Measurements from ENCODE around the gene BORCS6.

The BORCS6 gene

DNA sequence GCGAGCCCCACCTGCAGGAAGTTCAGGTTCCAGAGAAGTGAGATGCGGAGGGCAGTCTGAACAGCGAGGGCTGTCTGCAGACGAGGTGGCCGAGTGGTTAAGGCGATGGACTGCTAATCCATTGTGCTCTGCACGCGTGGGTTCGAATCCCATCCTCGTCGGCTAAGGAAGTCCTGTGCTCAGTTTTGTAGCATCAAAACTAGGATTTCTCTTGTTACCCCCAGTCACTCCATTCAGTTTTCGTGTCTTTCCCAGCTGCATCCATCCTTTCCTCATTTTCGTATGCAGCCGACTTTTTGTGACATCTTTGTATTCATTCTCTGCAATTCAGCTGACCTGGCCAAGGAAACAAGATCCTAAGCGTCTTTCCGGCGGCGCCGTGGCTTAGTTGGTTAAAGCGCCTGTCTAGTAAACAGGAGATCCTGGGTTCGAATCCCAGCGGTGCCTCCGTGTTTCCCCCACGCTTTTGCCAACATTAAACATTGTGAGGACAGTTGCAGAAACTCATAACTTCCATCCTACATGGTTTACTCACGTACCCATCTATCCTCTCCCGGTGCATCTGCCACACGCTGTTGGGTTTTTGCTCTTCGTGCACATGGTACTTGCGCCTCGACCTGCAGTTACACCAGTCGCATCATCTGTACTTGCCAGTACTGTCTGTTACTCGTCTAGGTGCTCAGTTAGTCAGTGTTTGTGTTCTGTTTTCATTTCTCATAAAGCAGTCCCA, 3.0 kb downstream of the BORCS6 start:
- ChIA-PET CTCF (interaction anchor here (0.9 to 2.7 kb wide), 4 partner anchors 14 to 68 kb away, joined by 3 to 13 read pairs (median 6); partner anchors contain the start of gene ALOXE3), POLR2A (interaction anchor here (1.2 to 3.7 kb wide), 5 partner anchors 14 to 307 kb away, joined by 3 to 29 read pairs (median 6); no protein-coding TSS in a partner anchor)
- H3K4me3 ChIP-seq (ENCODE audit: low read depth, low read length) = peak overlapping the region; percentile 85
- DNase-seq (ENCODE audit: low read depth, low spot score) = peak; percentile 87
- TF ChIP-seq, protein P1, sequence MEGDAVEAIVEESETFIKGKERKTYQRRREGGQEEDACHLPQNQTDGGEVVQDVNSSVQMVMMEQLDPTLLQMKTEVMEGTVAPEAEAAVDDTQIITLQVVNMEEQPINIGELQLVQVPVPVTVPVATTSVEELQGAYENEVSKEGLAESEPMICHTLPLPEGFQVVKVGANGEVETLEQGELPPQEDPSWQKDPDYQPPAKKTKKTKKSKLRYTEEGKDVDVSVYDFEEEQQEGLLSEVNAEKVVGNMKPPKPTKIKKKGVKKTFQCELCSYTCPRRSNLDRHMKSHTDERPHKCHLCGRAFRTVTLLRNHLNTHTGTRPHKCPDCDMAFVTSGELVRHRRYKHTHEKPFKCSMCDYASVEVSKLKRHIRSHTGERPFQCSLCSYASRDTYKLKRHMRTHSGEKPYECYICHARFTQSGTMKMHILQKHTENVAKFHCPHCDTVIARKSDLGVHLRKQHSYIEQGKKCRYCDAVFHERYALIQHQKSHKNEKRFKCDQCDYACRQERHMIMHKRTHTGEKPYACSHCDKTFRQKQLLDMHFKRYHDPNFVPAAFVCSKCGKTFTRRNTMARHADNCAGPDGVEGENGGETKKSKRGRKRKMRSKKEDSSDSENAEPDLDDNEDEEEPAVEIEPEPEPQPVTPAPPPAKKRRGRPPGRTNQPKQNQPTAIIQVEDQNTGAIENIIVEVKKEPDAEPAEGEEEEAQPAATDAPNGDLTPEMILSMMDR (IDR thresholded peaks at IDR 0.05; ENCODE audit: insufficient read depth, low read length, missing control alignments) = peak; percentile 62

DNA sequence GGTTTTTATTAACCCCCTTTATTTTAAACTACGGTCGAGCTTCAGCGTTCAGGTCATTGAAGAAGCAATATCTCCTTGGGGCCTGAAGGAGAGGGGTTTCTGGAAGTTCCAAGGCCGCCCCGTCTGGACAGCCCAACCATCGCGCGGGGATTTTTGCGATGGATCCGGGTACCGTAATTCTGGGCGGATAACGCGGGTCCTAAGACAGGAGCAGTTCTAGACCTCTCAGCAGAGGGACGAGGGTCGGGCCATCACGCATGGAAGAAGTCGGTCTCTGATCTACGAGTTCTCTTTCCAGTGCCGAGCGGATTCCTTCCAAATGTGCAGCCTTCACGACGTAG, 3.6 kb downstream of the BORCS6 start:
- no peak for DNase-seq (ENCODE audit: low read depth, low spot score)
- TF ChIP-seq, protein P1 (IDR thresholded peaks at IDR 0.05; ENCODE audit: insufficient read depth, low read length, missing control alignments) = no peak
- CTCF ChIA-PET = interaction anchor here (0.8 to 2.7 kb wide), 6 partner anchors 15 to 126 kb away, joined by 3 to 13 read pairs (median 3); partner anchors contain the start of gene ALOXE3
- H3K4me3 ChIP-seq (ENCODE audit: low read depth, low read length) = peak overlapping the region; percentile 85
- POLR2A ChIA-PET = interaction anchor here (1.2 to 3.7 kb wide), 5 partner anchors 10 to 39 kb away, joined by 3 to 29 read pairs (median 6); partner anchors contain the start of gene TMEM107

DNA sequence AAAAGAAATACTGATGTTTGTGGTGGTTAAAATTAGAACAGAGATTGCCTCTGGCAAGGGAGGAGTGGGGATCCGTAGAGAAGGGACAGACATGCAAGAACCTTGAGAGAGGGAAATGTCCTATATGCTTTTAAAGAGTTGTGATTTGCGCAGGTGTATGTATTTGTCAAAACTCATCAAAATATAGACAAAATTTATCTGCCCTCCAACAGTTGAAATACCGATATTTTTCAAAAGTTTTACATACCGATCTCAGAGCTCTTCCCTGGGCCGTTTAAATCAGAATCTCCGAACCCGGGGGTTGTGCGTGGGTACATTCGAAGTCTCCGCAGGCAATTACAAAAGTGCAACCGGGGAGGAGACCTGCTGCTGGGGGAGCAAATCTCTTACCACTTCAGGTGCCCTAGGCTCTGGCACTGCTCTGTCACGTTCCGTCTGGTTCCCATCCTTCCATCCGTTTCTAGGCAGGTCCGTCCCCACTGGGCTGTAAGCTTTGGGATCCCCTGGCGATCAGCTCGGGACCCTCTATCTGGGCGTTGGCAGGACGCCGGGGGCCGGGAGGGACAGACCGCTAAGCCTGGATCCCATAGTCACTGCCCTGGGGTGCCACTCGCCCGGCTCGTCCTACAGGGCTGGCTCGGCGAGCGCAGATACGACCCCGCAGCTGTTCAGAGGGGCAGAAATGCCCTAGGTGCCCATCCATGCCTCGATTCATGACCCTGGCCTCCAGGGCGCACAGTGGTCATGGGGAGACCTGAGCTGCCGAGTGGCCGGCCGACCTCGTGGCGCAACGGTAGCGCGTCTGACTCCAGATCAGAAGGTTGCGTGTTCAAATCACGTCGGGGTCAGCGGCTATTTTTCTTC, 4.2 kb downstream of the BORCS6 start:
- ChIA-PET POLR2A (interaction anchor here (0.7 to 3.7 kb wide), 6 partner anchors 9 to 61 kb away, joined by 3 to 29 read pairs (median 5); partner anchors contain the start of genes HES7 and TMEM107), CTCF (interaction anchor here (0.8 to 2.7 kb wide), 7 partner anchors 14 to 126 kb away, joined by 3 to 13 read pairs (median 3); partner anchors contain the start of gene ALOXE3)
- peak overlapping the region; percentile 85 for H3K4me3 ChIP-seq (ENCODE audit: low read depth, low read length)
- TF ChIP-seq, protein P1 (IDR thresholded peaks at IDR 0.05; ENCODE audit: insufficient read depth, low read length, missing control alignments) = no peak
- no peak for DNase-seq (ENCODE audit: low read depth, low spot score)

- TF ChIP-seq, protein P1 (IDR thresholded peaks at IDR 0.05; ENCODE audit: insufficient read depth, low read length, missing control alignments) = no peak
- ChIA-PET CTCF (interaction anchor here (0.8 to 1.5 kb wide), 3 partner anchors 16 to 123 kb away, joined by 3 to 4 read pairs (median 3); no protein-coding TSS in a partner anchor), POLR2A (interaction anchor here (0.6 to 1.0 kb wide), 2 partner anchors 9 to 25 kb away, joined by 3 read pairs; partner anchors contain the start of gene PER1)
- H3K4me3 ChIP-seq (ENCODE audit: low read depth, low read length) = peak overlapping the region; percentile 76
- DNase-seq (ENCODE audit: low read depth, low spot score) = no peak
Measured at GRCh38 chr17:8176998-8177731, 12.8 kb downstream of the BORCS6 start.

GRCh38 chr17:8176197-8176940, 13.6 kb downstream of the BORCS6 start, which contains the start of gene TMEM107:
TSS of gene TMEM107 (minus strand) at chr17:8176380. CDS start at chr17:8176286, 94 bp downstream.
- DNase-seq (ENCODE audit: low read depth, low spot score) = no peak
- POLR2A ChIA-PET = interaction anchor here (0.6 to 1.0 kb wide), 3 partner anchors 9 to 258 kb away, joined by 3 read pairs; partner anchors contain the start of gene PER1
- peak within 1 kb of the TSS; percentile 76 for H3K4me3 ChIP-seq (ENCODE audit: low read depth, low read length)
- TF ChIP-seq, protein P1 (IDR thresholded peaks at IDR 0.05; ENCODE audit: insufficient read depth, low read length, missing control alignments) = no peak
- CTCF ChIA-PET = interaction anchor here (0.8 to 1.5 kb wide), 4 partner anchors 15 to 124 kb away, joined by 3 to 4 read pairs (median 3); no protein-coding TSS in a partner anchor

Data from AG04449 (cell line).